Liver (tissue), 9 donors: ENCODE results near the gene BCAS2. TPM values are rescaled to one million over a fixed set of nuclear protein-coding genes. Genes with fewer than 3 reads are reported as not detected.

ENCODE experiments used
- DNase-seq: peaks from one replicate; pipeline ENCODE4 v3.0.0-alpha.2; 2017; ENCODE audit warnings: low spot score
- H3K27ac ChIP-seq, 2 donors: one replicate each; pipeline ENCODE4 v1.7.0; 2013; ENCODE audit warnings: inconsistent platforms in 2 of 2, low read length in 2 of 2, control low read depth in 1 of 2, low read depth in 1 of 2, mild to moderate bottlenecking in 1 of 2
- H3K27me3 ChIP-seq, 4 donors: one replicate each; pipeline versions ENCODE4 v1.6.1 to v1.7.0; 2013; ENCODE audit warnings: low read length in 3 of 4, inconsistent platforms in 1 of 4, mild to moderate bottlenecking in 1 of 4, moderate library complexity in 1 of 4; ENCODE audit not compliant: control insufficient read depth in 4 of 4, insufficient read depth in 4 of 4
- H3K36me3 ChIP-seq, 4 donors: one replicate each; pipeline versions ENCODE4 v1.6.1 to v1.7.0; 2013; ENCODE audit warnings: low read length in 3 of 4, mild to moderate bottlenecking in 3 of 4, low read depth in 1 of 4, moderate library complexity in 1 of 4; ENCODE audit not compliant: control insufficient read depth in 4 of 4, insufficient read depth in 3 of 4
- H3K4me1 ChIP-seq, 4 donors: one replicate each; pipeline versions ENCODE4 v1.6.1 to v1.7.0; 2013; ENCODE audit warnings: low read length in 3 of 4, mild to moderate bottlenecking in 3 of 4, moderate library complexity in 1 of 4; ENCODE audit not compliant: control insufficient read depth in 4 of 4, insufficient read depth in 4 of 4
- H3K4me3 ChIP-seq, 3 donors: one replicate each; pipeline versions ENCODE4 v1.6.1 to v1.7.0; 2013; ENCODE audit warnings: low read length in 3 of 3, control low read depth in 1 of 3, low read depth in 1 of 3, mild to moderate bottlenecking in 1 of 3
- H3K9ac ChIP-seq, 2 donors: one replicate each; pipeline ENCODE4 v1.7.0; 2013; ENCODE audit warnings: low read length in 2 of 2, mild to moderate bottlenecking in 2 of 2, moderate library complexity in 2 of 2, control low read depth in 1 of 2, low read depth in 1 of 2
- H3K9me3 ChIP-seq, 4 donors: one replicate each; pipeline versions ENCODE4 v1.6.1 to v1.7.0; 2013; ENCODE audit warnings: low read length in 3 of 4; ENCODE audit not compliant: control insufficient read depth in 4 of 4
- CTCF ChIP-seq: fragments of 150-350 bp; IDR thresholded peaks from 2 replicates; pipeline ENCODE4 v1.5.1; 2017; ENCODE audit warnings: improper control_type of control experiment, low read depth, low read length; ENCODE audit not compliant: missing input control
- EGR1 ChIP-seq, 2 donors: IDR thresholded peaks; 2 replicates each; pipeline ENCODE4 v1.6.1; 2016 to 2018; ENCODE audit warnings: antibody characterized with exemption in 2 of 2, low read depth in 2 of 2
- FOXA1 ChIP-seq: IDR thresholded peaks from 2 replicates; pipeline ENCODE4 v1.6.1; 2016; ENCODE audit warnings: antibody characterized with exemption
- FOXA2 ChIP-seq: IDR thresholded peaks from 2 replicates; pipeline ENCODE4 v1.6.1; 2016; ENCODE audit warnings: antibody characterized with exemption
- GABPA ChIP-seq, 2 donors: IDR thresholded peaks in 1 of 2; conservative IDR thresholded peaks in 1 of 2; 2 replicates each; pipeline ENCODE4 v1.6.1; 2016; ENCODE audit warnings: antibody characterized with exemption in 2 of 2, mild to moderate bottlenecking in 1 of 2, moderate library complexity in 1 of 2
- HNF4A ChIP-seq, 2 donors: conservative IDR thresholded peaks; 2 replicates each; pipeline ENCODE4 v1.6.1; 2016; ENCODE audit warnings: antibody characterized with exemption in 2 of 2, mild to moderate bottlenecking in 2 of 2
- HNF4G ChIP-seq: IDR thresholded peaks from 2 replicates; pipeline ENCODE4 v1.6.1; 2016; ENCODE audit warnings: antibody characterized with exemption
- JUND ChIP-seq, 2 donors: IDR thresholded peaks; 2 replicates each; pipeline ENCODE4 v1.6.1; 2016; ENCODE audit warnings: antibody characterized with exemption in 2 of 2
- MAX ChIP-seq: IDR thresholded peaks from 2 replicates; pipeline ENCODE4 v1.6.1; 2016; ENCODE audit warnings: antibody characterized with exemption
- NR2F2 ChIP-seq: IDR thresholded peaks from 2 replicates; pipeline ENCODE4 v1.6.1; 2016; ENCODE audit warnings: antibody characterized with exemption
- RAD21 ChIP-seq, 2 donors: IDR thresholded peaks; 2 replicates each; pipeline ENCODE4 v1.6.1; 2016; ENCODE audit warnings: antibody characterized with exemption in 2 of 2, mild to moderate bottlenecking in 2 of 2
- REST ChIP-seq: IDR thresholded peaks from 2 replicates; pipeline ENCODE4 v1.6.1; 2016; ENCODE audit warnings: antibody characterized with exemption, mild to moderate bottlenecking
- RXRA ChIP-seq, 2 donors: IDR thresholded peaks; 2 replicates each; pipeline ENCODE4 v1.6.1; 2017 to 2018; ENCODE audit warnings: antibody characterized with exemption in 2 of 2, mild to moderate bottlenecking in 1 of 2
- SP1 ChIP-seq: IDR thresholded peaks from 2 replicates; pipeline ENCODE4 v1.6.1; 2018; ENCODE audit warnings: antibody characterized with exemption, mild to moderate bottlenecking
- TAF1 ChIP-seq: conservative IDR thresholded peaks from 2 replicates; pipeline ENCODE4 v1.6.1; 2016; ENCODE audit warnings: antibody characterized with exemption, mild to moderate bottlenecking
- YY1 ChIP-seq: IDR thresholded peaks from 2 replicates; pipeline ENCODE4 v1.6.1; 2016; ENCODE audit warnings: antibody characterized with exemption, mild to moderate bottlenecking
- WGBS: extraction: QIAGEN DNeasy Blood & Tissue Kit; methylation state at CpG from one replicate; pipeline ENCODE4 v1.1.7; 2013; 5-methylcytosine and 5-hydroxymethylcytosine counted together
- polyA plus RNA-seq, 2 donors: library from polyadenylated mRNA; stranded (reverse) in 1 of 2; unstranded in 1 of 2; fragments of 200-250 nt in 1 of 2; fragments of >200 nt in 1 of 2; fragmentation: Nextera tagmentation in 1 of 2; extraction: Ambion mirVana in 1 of 2; gene quantifications; one replicate each; pipeline versions ENCODE4 v1.2.1 to v1.2.3, GENCODE V29; 2013 to 2015
- total RNA-seq, 2 donors: library from RNA; depleted of rRNA; stranded (reverse); fragments of >200 nt; gene quantifications; one replicate each; pipeline ENCODE4 v1.2.3, GENCODE V29; 2014
- TF ChIP-seq, protein P1 (sequence below): IDR thresholded peaks from 2 replicates; pipeline ENCODE4 v1.6.1; 2016; ENCODE audit warnings: antibody characterized with exemption
- TF ChIP-seq, protein P2 (sequence below): IDR thresholded peaks from 2 replicates; pipeline ENCODE4 v1.6.1; 2016; ENCODE audit warnings: antibody characterized with exemption
- donor health status: healthy.
- donor health status: healthy.
- donor health status: healthy.
- donor health status: healthy.
- donor health status: healthy.

The BCAS2 gene
- total and polyA plus RNA-seq, 4 donors: 15.7 to 33.5 (median 18.0) TPM

GRCh38 chr1:114552106-114552639 is 29.2 kb downstream of the BCAS2 start:
- Histone ChIP-seq H3K27ac (no peak overlapping the region), H3K36me3 (no peaks in the 10 kb centered on the region), H3K9ac (no peak overlapping the region), H3K27me3 (no peaks in the 10 kb centered on the region), H3K4me3 (no peak overlapping the region), H3K9me3 (no peaks in the 10 kb centered on the region), H3K4me1 (no peaks in the 10 kb centered on the region)
- WGBS: 95% methylated on average over 7 of the region's 7 CpGs
- no peak for DNase-seq
- no peak for TF ChIP-seq MAX
- no peak for TF ChIP-seq TAF1
- no peak for TF ChIP-seq SP1
- no peak for TF ChIP-seq GABPA (IDR thresholded peaks at IDR 0.05 in 1 of 2, conservative IDR thresholded peaks at IDR 0.05 in 1 of 2)
- no peak for TF ChIP-seq JUND (IDR thresholded peaks at IDR 0.05)
- TF ChIP-seq HNF4G: no peak
- no peak for TF ChIP-seq HNF4A (conservative IDR thresholded peaks at IDR 0.05)
- no peak for TF ChIP-seq FOXA2
- TF ChIP-seq YY1: no peak
- TF ChIP-seq RAD21 (IDR thresholded peaks at IDR 0.05): no peak
- TF ChIP-seq, protein P1, sequence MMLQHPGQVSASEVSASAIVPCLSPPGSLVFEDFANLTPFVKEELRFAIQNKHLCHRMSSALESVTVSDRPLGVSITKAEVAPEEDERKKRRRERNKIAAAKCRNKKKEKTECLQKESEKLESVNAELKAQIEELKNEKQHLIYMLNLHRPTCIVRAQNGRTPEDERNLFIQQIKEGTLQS: no peak
- TF ChIP-seq EGR1 (IDR thresholded peaks at IDR 0.05; ENCODE audit: low read depth in 2 of 2): no peak
- no peak for TF ChIP-seq RXRA (IDR thresholded peaks at IDR 0.05)
- TF ChIP-seq CTCF: no peak

GRCh38 chr1:114551400-114551799 is 30.0 kb downstream of the BCAS2 start:
- Histone ChIP-seq H3K4me1 (no peaks in the 10 kb centered on the region), H3K27ac (no peak overlapping the region), H3K9me3 (no peaks in the 10 kb centered on the region), H3K9ac (no peak overlapping the region), H3K4me3 (no peak overlapping the region), H3K27me3 (no peaks in the 10 kb centered on the region), H3K36me3 (no peaks in the 10 kb centered on the region)
- no peak for TF ChIP-seq JUND (IDR thresholded peaks at IDR 0.05)
- no peak for TF ChIP-seq MAX
- TF ChIP-seq TAF1: no peak
- TF ChIP-seq EGR1 (IDR thresholded peaks at IDR 0.05; ENCODE audit: low read depth in 2 of 2): no peak
- no peak for TF ChIP-seq RAD21 (IDR thresholded peaks at IDR 0.05)
- no peak for TF ChIP-seq CTCF
- TF ChIP-seq YY1: no peak
- TF ChIP-seq, protein P2, sequence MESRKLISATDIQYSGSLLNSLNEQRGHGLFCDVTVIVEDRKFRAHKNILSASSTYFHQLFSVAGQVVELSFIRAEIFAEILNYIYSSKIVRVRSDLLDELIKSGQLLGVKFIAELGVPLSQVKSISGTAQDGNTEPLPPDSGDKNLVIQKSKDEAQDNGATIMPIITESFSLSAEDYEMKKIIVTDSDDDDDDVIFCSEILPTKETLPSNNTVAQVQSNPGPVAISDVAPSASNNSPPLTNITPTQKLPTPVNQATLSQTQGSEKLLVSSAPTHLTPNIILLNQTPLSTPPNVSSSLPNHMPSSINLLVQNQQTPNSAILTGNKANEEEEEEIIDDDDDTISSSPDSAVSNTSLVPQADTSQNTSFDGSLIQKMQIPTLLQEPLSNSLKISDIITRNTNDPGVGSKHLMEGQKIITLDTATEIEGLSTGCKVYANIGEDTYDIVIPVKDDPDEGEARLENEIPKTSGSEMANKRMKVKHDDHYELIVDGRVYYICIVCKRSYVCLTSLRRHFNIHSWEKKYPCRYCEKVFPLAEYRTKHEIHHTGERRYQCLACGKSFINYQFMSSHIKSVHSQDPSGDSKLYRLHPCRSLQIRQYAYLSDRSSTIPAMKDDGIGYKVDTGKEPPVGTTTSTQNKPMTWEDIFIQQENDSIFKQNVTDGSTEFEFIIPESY: no peak
- no peak for TF ChIP-seq REST
- no peak for TF ChIP-seq FOXA2
- TF ChIP-seq NR2F2: no peak
- TF ChIP-seq, protein P1: no peak
- TF ChIP-seq FOXA1: no peak
- no peak for TF ChIP-seq SP1
- TF ChIP-seq RXRA (IDR thresholded peaks at IDR 0.05): no peak
- TF ChIP-seq HNF4A (conservative IDR thresholded peaks at IDR 0.05): no peak
- no peak for TF ChIP-seq GABPA (IDR thresholded peaks at IDR 0.05 in 1 of 2, conservative IDR thresholded peaks at IDR 0.05 in 1 of 2)
- WGBS: 91% methylated on average over 4 of the region's 4 CpGs
- no peak for DNase-seq
